Astrocyte of the cerebellum (primary cell): ENCODE data around the gene GPSM1.

Experiments
- DNase-seq: peaks from one replicate; pipeline ENCODE4 v3.0.0-alpha.2; 2011; ENCODE audit warnings: low read depth
- H3K4me3 ChIP-seq: 2 replicates; pipeline ENCODE4 v1.5.1; 2011; ENCODE audit warnings: mild to moderate bottlenecking, low read depth, low read length, moderate library complexity
- CTCF ChIP-seq: IDR thresholded peaks from 2 replicates; pipeline ENCODE4 v1.5.1; 2012; ENCODE audit warnings: low read length, low read depth, moderate library complexity, mild to moderate bottlenecking; ENCODE audit errors: missing control alignments
- in situ Hi-C: cut with HindIII; loops from 2 replicates; pipeline ENCODE4 v1.10.0; 2017; ENCODE audit warnings: low sequenced_read_pairs

GPSM1 gene

GRCh38 chr9:136312436-136312835 lies 14.9 kb upstream of the GPSM1 start:
- no peak overlapping the region for H3K4me3 ChIP-seq
- peak; percentile 65 for TF ChIP-seq CTCF
- in situ Hi-C loops: no loop called here
- no peak for DNase-seq

GRCh38 chr9:136313111-136314055 lies 14.0 kb upstream of the GPSM1 start:
- H3K4me3 ChIP-seq: no peak overlapping the region
- TF ChIP-seq CTCF: no peak

GRCh38 chr9:136314056-136314416 lies 13.3 kb upstream of the GPSM1 start:
- in situ Hi-C loops: no loop called here
- no peak for DNase-seq
- no peak overlapping the region for H3K4me3 ChIP-seq
- no peak for TF ChIP-seq CTCF

More at GRCh38 chr9:136313111-136314055, 14.0 kb upstream of the GPSM1 start:
- in situ Hi-C loops: no loop called here
- DNase-seq: no peak

GRCh38 chr9:136314944-136315343 lies 12.4 kb upstream of the GPSM1 start:
- H3K4me3 ChIP-seq: no peak overlapping the region
- DNase-seq: no peak
- TF ChIP-seq CTCF: no peak
- in situ Hi-C loops: no loop called here

GRCh38 chr9:136316271-136316751 lies 11.0 kb upstream of the GPSM1 start:
- TF ChIP-seq CTCF: no peak
- no peak overlapping the region for H3K4me3 ChIP-seq
- in situ Hi-C loops: no loop called here
- DNase-seq: no peak

- DNase-seq: no peak
- TF ChIP-seq CTCF: no peak
- H3K4me3 ChIP-seq: no peak overlapping the region
- in situ Hi-C loops: no loop called here
These were observed 10.3 kb upstream of the GPSM1 start for GRCh38 chr9:136316896-136317676.
